ENCODE measurements around the gene MTHFS.

The MTHFS gene

DNA sequence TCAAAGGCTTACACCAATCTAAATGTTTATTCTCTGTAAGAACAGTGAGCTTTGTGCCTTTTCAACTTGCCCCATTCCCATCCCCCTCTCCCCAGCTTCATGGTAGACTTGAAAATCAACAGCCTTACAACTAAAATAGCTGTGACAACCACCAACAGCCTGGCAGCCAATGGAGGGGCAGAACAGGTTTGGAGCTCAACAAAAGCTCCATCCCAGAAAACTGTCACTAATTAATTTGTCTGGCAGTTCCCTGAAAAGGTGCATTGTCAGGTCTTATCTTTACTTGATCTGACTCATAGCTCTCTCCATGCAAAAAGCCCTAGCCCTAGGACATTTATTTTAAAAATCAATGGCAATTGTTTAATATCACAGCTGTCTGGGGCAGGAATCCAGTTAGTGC lies 22.6 kb downstream of the MTHFS start:
- no peak for DNase-seq

DNA sequence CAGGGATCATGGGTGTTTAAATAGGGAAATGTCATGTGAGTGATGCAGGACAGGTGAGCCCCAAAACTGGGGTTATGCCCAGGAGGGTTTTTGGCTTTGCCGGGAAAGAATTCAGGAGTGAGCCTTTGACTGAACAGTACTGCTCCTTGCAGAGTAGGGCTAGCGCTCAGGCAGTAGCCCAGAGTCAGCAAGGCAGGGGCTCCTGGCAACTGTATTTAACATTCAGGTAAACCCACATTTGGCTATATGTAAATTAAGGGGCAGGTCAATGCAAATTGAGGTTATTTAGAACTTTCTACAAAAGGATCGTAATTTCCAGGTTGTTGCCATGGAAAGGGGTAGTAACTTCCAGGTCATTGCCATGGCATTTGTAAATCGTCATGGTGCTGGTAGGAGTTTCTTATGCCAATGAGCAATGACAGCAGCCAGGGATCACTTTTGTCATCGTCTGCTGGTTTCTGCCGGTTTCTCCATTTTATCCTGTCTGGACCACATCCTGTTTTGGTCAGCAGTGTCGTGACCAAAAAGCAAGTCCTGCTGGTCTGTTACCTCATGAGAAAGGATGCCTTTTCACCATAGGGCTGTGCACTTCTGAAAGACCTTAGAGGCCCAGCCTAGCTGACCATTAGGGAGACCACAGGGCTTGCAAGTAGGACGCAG lies 24.3 kb downstream of the MTHFS start:
- DNase-seq, result peak; percentile 57

GRCh38 chr15:79868554-79868953 lies 28.3 kb downstream of the MTHFS start:
- DNase-seq, result no peak

GRCh38 chr15:79863886-79864285 lies 32.9 kb downstream of the MTHFS start:
- DNase-seq, result no peak

GRCh38 chr15:79862191-79862590 lies 34.6 kb downstream of the MTHFS start:
- no peak for DNase-seq

- no peak for DNase-seq
These were observed 36.2 kb downstream of the MTHFS start for GRCh38 chr15:79860661-79861060.

DNA sequence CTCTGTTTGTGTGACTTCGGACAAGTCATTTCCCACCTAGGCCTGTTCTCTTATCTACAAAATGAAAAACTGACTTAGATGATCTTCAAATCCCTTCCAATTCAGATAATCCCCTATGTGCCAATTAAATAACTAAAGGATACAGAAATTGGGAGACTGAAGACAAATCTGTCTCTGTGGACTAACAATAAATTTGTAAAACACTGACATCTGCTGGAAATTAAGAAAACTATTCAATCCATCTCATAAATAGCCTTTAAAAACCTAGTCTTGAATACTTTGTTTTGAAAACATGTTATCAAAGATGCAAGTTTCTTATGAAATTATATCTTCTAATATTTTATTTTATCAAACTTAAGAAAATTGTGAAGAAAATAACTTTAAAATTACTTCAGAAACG lies 38.3 kb downstream of the MTHFS start:
- no peak for DNase-seq

GRCh38 chr15:79853492-79854328 lies 43.1 kb downstream of the MTHFS start:
- DNase-seq, result peak; percentile 83

DNA sequence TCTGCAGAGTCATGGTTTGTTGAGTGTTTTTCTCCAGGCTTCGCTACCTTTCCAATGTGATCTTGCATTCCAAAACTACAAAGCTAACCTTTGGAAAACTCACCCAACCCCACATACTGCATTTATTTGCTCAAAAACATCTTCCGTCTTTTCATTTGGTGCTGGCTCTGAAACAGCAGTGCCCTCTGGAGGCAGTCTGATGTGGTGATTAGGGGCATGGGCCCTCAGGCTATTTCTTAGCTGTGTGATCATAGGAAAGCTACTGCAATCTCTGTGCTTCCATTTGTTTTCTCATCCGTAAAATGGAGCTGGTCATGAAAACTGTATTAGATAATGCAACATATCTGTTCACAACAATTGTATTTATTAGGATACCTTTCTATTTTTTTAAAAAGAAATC lies 47.0 kb downstream of the MTHFS start:
- DNase-seq, result peak; percentile 38

DNA sequence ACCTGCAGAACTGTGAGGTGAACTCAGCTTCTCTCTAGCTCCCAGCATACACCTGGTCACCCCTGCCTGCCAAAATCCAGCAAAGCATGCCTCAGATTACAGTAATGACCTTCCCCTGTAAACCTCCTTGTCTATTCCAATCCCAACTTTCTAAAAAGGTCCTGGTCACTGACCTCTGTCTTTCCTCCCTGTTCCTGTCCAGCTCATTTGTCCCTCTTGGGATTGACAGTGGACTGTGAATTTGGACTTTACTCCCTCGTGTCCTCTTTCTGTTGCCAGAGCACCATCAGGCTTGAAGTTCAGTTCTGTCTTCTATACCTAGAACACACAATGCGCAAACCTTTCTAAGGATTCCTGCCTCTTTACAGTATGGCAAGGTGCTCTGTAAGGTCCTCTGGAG lies 50.3 kb downstream of the MTHFS start:
- no peak for DNase-seq

DNA sequence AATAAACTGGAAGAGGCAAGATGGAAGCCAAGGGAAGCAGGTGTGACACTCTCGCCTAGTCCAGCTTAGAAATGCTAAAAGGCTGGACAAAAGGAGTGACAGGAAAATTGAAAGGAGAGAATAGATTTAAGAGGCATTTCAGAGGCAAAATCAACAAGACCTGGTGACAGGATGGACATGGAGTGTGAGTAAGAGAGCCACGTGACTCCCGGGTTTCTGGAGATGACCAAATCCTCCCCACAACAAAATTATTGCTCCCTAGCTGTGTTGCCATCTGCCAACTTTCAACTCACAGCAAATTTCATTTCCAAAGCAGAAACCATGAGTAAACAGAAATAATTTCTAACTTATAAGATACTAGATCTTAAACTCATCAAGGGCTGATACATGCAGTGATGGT lies 52.6 kb downstream of the MTHFS start:
- no peak for DNase-seq

- no peak for DNase-seq
These were observed 59.0 kb downstream of the MTHFS start for GRCh38 chr15:79837846-79838245.

DNA sequence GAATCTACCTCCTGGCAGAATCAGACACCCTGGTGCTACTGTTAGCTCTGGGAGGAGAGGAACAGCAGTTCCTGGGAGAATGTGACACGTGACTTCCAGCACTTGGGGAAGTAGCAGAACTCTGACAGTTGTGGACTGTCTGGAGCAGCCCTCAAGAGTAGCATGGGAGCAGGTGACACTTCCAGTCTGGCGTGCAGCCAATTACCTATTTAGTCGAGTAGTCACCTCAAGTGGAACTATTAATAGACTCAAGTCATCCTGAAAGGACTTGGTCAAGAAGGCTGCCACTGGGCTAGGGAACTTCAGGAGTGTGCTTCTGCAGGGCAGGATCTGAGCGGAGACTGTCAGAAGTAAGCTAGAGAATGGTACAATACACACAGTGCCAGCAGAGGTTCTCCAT lies 62.3 kb downstream of the MTHFS start:
- no peak for DNase-seq

- no peak for DNase-seq
These were observed 64.3 kb downstream of the MTHFS start for GRCh38 chr15:79832367-79833120.

DNA sequence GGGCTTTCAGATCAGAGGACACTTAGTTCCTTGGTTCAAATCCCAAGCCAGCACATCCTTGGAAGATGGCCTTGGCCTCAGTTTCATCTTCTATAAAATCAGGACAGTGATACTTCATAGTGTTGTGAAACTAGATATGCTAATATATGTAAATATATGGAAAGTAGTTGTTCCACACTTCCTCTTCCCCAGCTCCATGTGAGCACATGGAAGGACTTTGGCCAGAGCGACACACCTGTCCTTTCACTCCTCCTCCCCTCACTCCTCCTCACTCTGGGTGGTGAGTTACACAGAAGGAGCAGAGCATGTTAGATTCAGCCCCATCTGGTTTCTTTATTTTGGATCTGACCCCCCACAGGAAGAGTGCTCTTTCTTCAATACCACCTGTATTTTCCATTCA lies 65.2 kb downstream of the MTHFS start:
- DNase-seq, result no peak

- DNase-seq, result no peak
These were observed 66.9 kb downstream of the MTHFS start for GRCh38 chr15:79829950-79830349.

DNA sequence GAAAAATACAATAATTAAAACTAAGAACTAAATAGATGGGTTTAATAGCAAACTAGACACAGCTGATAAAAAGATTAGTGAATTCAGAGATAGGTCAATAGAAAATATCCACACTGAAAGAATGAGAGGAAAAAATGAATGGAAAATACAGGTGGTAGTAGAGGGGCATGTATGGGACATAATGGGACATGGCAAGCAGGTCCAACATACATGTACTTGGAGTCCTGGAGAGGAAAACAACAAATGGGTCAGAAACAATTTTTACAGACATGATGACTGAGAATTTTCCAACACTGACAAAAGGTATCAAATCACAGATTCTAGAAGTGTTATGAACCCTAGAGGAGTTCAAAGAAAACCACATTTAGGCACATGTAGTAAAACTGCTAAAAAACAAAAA lies 68.4 kb downstream of the MTHFS start:
- DNase-seq, result no peak

GRCh38 chr15:79826800-79827199 lies 70.0 kb downstream of the MTHFS start:
- DNase-seq, result no peak

DNA sequence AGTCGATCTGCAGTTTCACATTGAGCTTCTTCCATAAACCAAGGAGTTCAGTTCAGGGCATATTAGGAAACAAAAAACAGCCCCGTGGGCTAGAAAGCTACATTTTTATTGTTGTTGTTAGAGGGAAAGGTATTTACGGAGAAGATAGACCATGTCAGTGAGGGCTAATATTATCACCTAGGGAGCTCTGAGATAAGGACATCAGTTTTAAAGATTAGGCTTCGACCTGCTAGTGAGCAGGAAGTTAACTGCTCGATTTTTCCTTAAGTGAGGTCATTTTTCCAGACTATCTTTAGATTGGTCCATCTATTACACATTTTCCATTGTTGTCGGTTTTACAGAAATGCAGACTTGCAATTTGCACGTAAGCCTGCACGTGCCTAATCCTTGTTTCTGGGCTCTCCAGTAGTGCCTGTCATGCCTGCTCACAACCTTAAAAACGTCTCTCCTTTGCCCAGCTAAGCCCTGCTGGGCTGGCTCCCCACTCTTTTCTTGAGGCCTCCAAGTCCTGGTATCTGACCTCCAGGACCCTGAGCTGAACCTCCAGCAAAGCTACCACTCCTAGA lies 72.6 kb downstream of the MTHFS start:
- DNase-seq, result no peak

GRCh38 chr15:79820820-79821219 lies 76.0 kb downstream of the MTHFS start:
- DNase-seq, result no peak

- DNase-seq, result no peak
These were observed 76.6 kb downstream of the MTHFS start for GRCh38 chr15:79820176-79820575.

DNA sequence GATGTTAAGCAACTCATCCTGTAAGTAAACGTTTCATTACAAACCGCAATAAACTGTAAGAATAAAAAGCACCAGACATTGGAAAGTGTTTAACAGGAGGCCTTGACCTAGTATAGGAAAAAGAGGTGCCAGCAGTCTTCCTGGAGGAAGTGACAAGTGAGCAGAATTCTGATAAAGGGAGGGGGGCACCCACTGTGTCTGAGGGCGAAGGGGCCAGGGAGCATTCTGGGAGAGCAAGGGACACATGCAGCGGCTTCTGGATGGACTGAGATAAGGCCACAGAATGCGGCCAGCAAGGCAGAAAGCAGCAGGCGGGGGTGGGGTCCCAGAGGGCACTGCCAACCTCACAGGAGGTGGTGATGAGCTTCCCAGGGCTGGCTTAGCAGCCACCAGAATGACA lies 80.2 kb downstream of the MTHFS start:
- DNase-seq, result no peak

GRCh38 chr15:79815468-79815867 lies 81.3 kb downstream of the MTHFS start:
- DNase-seq, result no peak

GRCh38 chr15:79812541-79812940 lies 84.3 kb downstream of the MTHFS start:
- no peak for DNase-seq
